MM.1S (cell line): ENCODE measurements around the gene KRTCAP3.
A peak's percentile ranks its signal among the peaks of the same experiment; 100 is the strongest.

Source experiments
- DNase-seq: peaks from one replicate; pipeline ENCODE4 v3.0.0-alpha.2; 2015
- H2AFZ ChIP-seq: fragments of 300-600 bp; sonication (generic); 2 replicates; pipeline ENCODE4 v1.6.0; 2016; ENCODE audit warnings: antibody characterized with exemption, low read length
- H3F3A ChIP-seq: fragments of 300-600 bp; sonication (generic); 2 replicates; pipeline ENCODE4 v1.6.1; 2016; ENCODE audit warnings: mild to moderate bottlenecking, antibody characterized with exemption, low read length, moderate library complexity, mixed read lengths; ENCODE audit not compliant: insufficient read depth
- H3K27ac ChIP-seq: fragments of 300-600 bp; sonication (generic); 2 replicates; pipeline ENCODE4 v1.5.1; 2016; ENCODE audit warnings: mild to moderate bottlenecking, low read length
- H3K27me3 ChIP-seq: fragments of 300-600 bp; sonication (generic); replicated peaks from 2 replicates; pipeline ENCODE4 v1.6.0; 2016; ENCODE audit warnings: low read length; ENCODE audit not compliant: insufficient read depth
- H3K36me3 ChIP-seq: fragments of 300-600 bp; sonication (generic); replicated peaks from 2 replicates; pipeline ENCODE4 v1.6.1; 2016; ENCODE audit warnings: mild to moderate bottlenecking, low read length, mixed read lengths; ENCODE audit not compliant: insufficient read depth
- H3K4me1 ChIP-seq: fragments of 300-600 bp; sonication (generic); 2 replicates; pipeline ENCODE4 v1.6.1; 2016; ENCODE audit warnings: low read length, mixed read lengths
- H3K4me2 ChIP-seq: fragments of 300-600 bp; sonication (generic); 2 replicates; pipeline ENCODE4 v1.6.0; 2016; ENCODE audit warnings: low read depth, low read length
- H3K4me3 ChIP-seq: fragments of 300-600 bp; sonication (generic); 2 replicates; pipeline ENCODE4 v1.5.1; 2016; ENCODE audit warnings: low read length, mixed read lengths
- H3K79me2 ChIP-seq: fragments of 300-600 bp; sonication (generic); 2 replicates; pipeline ENCODE4 v1.6.1; 2016; ENCODE audit warnings: mixed run types, low read length, mixed read lengths
- H3K9ac ChIP-seq: fragments of 300-600 bp; sonication (generic); 2 replicates; pipeline ENCODE4 v1.6.1; 2016; ENCODE audit warnings: low read length, mixed read lengths
- H3K9me2 ChIP-seq: fragments of 300-600 bp; sonication (generic); replicated peaks from 2 replicates; pipeline ENCODE4 v1.6.1; 2016; ENCODE audit warnings: mild to moderate bottlenecking, low read length, mixed read lengths; ENCODE audit not compliant: insufficient read depth
- H3K9me3 ChIP-seq: fragments of 300-600 bp; sonication (generic); replicated peaks from 2 replicates; pipeline ENCODE4 v1.6.1; 2016; ENCODE audit warnings: mild to moderate bottlenecking, low read length, mixed read lengths; ENCODE audit not compliant: insufficient read depth
- H4K20me1 ChIP-seq: fragments of 300-600 bp; sonication (generic); 2 replicates; pipeline ENCODE4 v1.6.1; 2016; ENCODE audit warnings: mild to moderate bottlenecking, low read length, moderate library complexity, mixed read lengths; ENCODE audit not compliant: insufficient read depth
- EZH2 ChIP-seq: fragments of 300-600 bp; sonication (generic); optimal IDR thresholded peaks from 2 replicates; pipeline ENCODE3; 2017; ENCODE audit warnings: low read depth, mild to moderate bottlenecking, antibody characterized with exemption, low read length, mixed read lengths
- EZH2phosphoT487 ChIP-seq: fragments of 300-600 bp; sonication (generic); IDR thresholded peaks from 2 replicates; pipeline ENCODE4 v1.6.1; 2018; ENCODE audit warnings: antibody characterized with exemption, low read length
- TF ChIP-seq, protein P1 (sequence below): fragments of 300-600 bp; sonication (generic); IDR thresholded peaks from 2 replicates; pipeline ENCODE4 v1.5.1; 2016; ENCODE audit warnings: antibody characterized with exemption, low read length, mixed read lengths

KRTCAP3 gene

DNA sequence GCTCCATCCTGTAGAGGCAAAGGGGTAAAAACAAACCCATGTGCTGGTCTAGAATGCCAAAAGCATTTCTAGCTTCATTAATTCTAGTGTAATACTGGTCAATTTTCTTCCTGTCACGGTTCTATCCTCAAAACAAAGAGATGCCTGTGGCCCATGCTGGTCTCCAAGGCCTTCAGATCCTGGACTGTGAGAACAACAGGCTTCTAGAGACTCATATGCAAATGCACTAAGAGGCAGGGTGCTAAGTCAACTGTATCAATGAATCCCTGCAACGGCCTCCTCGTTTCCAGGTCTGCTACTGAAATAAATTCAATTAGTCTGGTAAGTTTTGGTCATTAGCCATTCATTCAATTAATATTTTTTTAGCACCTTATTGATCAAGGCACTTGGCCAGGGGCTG is 43.3 kb downstream of the KRTCAP3 start:
- Histone ChIP-seq H3K4me1 (no peaks in the 10 kb centered on the region), H4K20me1 (no peaks in the 10 kb centered on the region), H3K4me2 (no peak overlapping the region), H3K9me3 (no peaks in the 10 kb centered on the region), H3K27ac (no peak overlapping the region), H3K9me2 (no peaks in the 10 kb centered on the region), H3K79me2 (no peaks in the 10 kb centered on the region), H2AFZ (no peak overlapping the region), H3K27me3 (no peaks in the 10 kb centered on the region), H3K4me3 (no peak overlapping the region), H3K9ac (no peak overlapping the region), H3F3A (no peaks in the 10 kb centered on the region), H3K36me3 (no peaks in the 10 kb centered on the region)
- DNase-seq: no peak
- TF ChIP-seq EZH2: no peak
- TF ChIP-seq EZH2phosphoT487: no peak
- TF ChIP-seq, protein P1, sequence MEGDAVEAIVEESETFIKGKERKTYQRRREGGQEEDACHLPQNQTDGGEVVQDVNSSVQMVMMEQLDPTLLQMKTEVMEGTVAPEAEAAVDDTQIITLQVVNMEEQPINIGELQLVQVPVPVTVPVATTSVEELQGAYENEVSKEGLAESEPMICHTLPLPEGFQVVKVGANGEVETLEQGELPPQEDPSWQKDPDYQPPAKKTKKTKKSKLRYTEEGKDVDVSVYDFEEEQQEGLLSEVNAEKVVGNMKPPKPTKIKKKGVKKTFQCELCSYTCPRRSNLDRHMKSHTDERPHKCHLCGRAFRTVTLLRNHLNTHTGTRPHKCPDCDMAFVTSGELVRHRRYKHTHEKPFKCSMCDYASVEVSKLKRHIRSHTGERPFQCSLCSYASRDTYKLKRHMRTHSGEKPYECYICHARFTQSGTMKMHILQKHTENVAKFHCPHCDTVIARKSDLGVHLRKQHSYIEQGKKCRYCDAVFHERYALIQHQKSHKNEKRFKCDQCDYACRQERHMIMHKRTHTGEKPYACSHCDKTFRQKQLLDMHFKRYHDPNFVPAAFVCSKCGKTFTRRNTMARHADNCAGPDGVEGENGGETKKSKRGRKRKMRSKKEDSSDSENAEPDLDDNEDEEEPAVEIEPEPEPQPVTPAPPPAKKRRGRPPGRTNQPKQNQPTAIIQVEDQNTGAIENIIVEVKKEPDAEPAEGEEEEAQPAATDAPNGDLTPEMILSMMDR: no peak

GRCh38 chr2:27489118-27489497 is 46.9 kb downstream of the KRTCAP3 start:
- DNase-seq: peak; percentile 35
- H2AFZ ChIP-seq: peak overlapping the region; percentile 72
- H3K4me1 ChIP-seq: no peaks in the 10 kb centered on the region
- no peaks in the 10 kb centered on the region for H4K20me1 ChIP-seq
- H3K9me3 ChIP-seq: no peaks in the 10 kb centered on the region
- H3K9ac ChIP-seq: peak overlapping the region; percentile 60
- H3K27me3 ChIP-seq: no peaks in the 10 kb centered on the region
- H3K4me2 ChIP-seq: peak overlapping the region; percentile 65
- H3K9me2 ChIP-seq: no peaks in the 10 kb centered on the region
- TF ChIP-seq, protein P1: 0 out of 2 replicates have a peak, but pooled peaks have one; percentile 8
- no peak for TF ChIP-seq EZH2phosphoT487
- H3K79me2 ChIP-seq: no peaks in the 10 kb centered on the region
- peak overlapping the region; percentile 77; the same call in 1 of the 2 replicates for H3K27ac ChIP-seq
- H3K4me3 ChIP-seq: peak overlapping the region; percentile 65
- no peaks in the 10 kb centered on the region for H3F3A ChIP-seq
- H3K36me3 ChIP-seq: no peaks in the 10 kb centered on the region

- Histone ChIP-seq H3K9ac (peak within 1 kb of the TSS; percentile 60), H3K27ac (peak within 1 kb of the TSS; percentile 77; the same call in 1 of the 2 replicates), H3K9me2 (no peaks in the 10 kb centered on the region), H3K27me3 (peaks cover 3% of the 10 kb centered on the region; the same call in 1 of the 2 replicates), H3K4me3 (peak within 1 kb of the TSS; percentile 65), H3K4me2 (peak within 1 kb of the TSS; percentile 65), H2AFZ (peak within 1 kb of the TSS; percentile 72), H4K20me1 (no peaks in the 10 kb centered on the region), H3K79me2 (no peaks in the 10 kb centered on the region), H3F3A (no peaks in the 10 kb centered on the region), H3K4me1 (no peaks in the 10 kb centered on the region), H3K36me3 (no peaks in the 10 kb centered on the region), H3K9me3 (no peaks in the 10 kb centered on the region)
- TF ChIP-seq EZH2phosphoT487 (no peak), EZH2 (no peak)
- TF ChIP-seq, protein P1: no peak
- DNase-seq: peak; percentile 99
Observed at GRCh38 chr2:27489498-27490397, 47.6 kb downstream of the KRTCAP3 start, which contains the start of gene IFT172. TSS of gene IFT172 (minus strand) at chr2:27489743. CDS start at chr2:27489653, 90 bp downstream.
